ENCODE measurements around the gene LRIG1. TPM values are rescaled to one million over a fixed set of nuclear protein-coding genes. Genes with fewer than 3 reads are reported as not detected.

LRIG1 gene
- total RNA-seq, 1 experiment from 2014 or later: 2.2 TPM

DNA sequence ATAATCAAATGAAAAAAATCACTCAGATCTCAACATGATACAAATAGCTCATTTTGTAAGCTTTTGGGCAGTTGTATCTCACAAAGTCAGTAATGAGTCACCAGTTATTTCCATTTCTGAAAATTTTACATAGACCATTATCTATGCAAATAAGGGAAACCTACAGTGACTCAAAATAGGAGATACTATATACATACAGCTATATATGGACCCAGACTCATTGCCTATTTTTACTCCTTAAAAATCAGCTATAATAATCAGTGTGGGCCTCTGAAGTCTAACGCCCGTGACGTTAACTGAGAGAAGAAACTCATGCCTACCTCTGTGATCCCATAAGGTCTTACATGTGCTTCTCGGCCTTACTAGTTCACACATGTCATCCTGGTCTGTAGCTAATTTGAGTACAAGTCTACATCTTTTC, 31.6 kb downstream of the LRIG1 start:
- Histone ChIP-seq H3K4me3 (ENCODE audit: low read length) (no peak overlapping the region), H3K9ac (ENCODE audit: low read length) (no peak overlapping the region), H3K4me2 (ENCODE audit: low read length) (no peak overlapping the region), H3K27me3 (ENCODE audit: low read length) (no peaks in the 10 kb centered on the region), H3K27ac (ENCODE audit: low read length) (no peak overlapping the region), H3K9me3 (ENCODE audit: low read length) (no peaks in the 10 kb centered on the region), H3K4me1 (ENCODE audit: insufficient read depth, low read length) (peaks cover 17% of the 10 kb centered on the region), H3K9me2 (replicated peaks; ENCODE audit: low read length) (no peaks in the 10 kb centered on the region), H3K36me3 (ENCODE audit: low read depth, low read length) (no peaks in the 10 kb centered on the region), H3K79me2 (ENCODE audit: low read length) (no peaks in the 10 kb centered on the region), H2AFZ (ENCODE audit: low read length) (no peak overlapping the region), H4K20me1 (ENCODE audit: low read length) (no peaks in the 10 kb centered on the region), H3F3A (ENCODE audit: low read length, unreplicated experiment) (no peaks in the 10 kb centered on the region)
- intact Hi-C loops (cut with micrococcal nuclease): no loop called here
- DNase-seq (no peak), ATAC-seq (no peak)
- BruUV-seq (replicated peaks): no TSS peak
- CTCF ChIA-PET: no interaction called here
- POLR2A ChIA-PET (ENCODE audit: unreplicated experiment): no interaction called here
- TF ChIP-seq, protein P1, sequence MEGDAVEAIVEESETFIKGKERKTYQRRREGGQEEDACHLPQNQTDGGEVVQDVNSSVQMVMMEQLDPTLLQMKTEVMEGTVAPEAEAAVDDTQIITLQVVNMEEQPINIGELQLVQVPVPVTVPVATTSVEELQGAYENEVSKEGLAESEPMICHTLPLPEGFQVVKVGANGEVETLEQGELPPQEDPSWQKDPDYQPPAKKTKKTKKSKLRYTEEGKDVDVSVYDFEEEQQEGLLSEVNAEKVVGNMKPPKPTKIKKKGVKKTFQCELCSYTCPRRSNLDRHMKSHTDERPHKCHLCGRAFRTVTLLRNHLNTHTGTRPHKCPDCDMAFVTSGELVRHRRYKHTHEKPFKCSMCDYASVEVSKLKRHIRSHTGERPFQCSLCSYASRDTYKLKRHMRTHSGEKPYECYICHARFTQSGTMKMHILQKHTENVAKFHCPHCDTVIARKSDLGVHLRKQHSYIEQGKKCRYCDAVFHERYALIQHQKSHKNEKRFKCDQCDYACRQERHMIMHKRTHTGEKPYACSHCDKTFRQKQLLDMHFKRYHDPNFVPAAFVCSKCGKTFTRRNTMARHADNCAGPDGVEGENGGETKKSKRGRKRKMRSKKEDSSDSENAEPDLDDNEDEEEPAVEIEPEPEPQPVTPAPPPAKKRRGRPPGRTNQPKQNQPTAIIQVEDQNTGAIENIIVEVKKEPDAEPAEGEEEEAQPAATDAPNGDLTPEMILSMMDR (conservative IDR thresholded peaks at IDR 0.05; ENCODE audit: low read depth, low read length): no peak
- TF ChIP-seq EZH2phosphoT487 (IDR thresholded peaks at IDR 0.05; ENCODE audit: borderline replicate concordance, low read length) (no peak), EZH2 (IDR thresholded peaks at IDR 0.05; ENCODE audit: low read length, unreplicated experiment) (no peak)

DNA sequence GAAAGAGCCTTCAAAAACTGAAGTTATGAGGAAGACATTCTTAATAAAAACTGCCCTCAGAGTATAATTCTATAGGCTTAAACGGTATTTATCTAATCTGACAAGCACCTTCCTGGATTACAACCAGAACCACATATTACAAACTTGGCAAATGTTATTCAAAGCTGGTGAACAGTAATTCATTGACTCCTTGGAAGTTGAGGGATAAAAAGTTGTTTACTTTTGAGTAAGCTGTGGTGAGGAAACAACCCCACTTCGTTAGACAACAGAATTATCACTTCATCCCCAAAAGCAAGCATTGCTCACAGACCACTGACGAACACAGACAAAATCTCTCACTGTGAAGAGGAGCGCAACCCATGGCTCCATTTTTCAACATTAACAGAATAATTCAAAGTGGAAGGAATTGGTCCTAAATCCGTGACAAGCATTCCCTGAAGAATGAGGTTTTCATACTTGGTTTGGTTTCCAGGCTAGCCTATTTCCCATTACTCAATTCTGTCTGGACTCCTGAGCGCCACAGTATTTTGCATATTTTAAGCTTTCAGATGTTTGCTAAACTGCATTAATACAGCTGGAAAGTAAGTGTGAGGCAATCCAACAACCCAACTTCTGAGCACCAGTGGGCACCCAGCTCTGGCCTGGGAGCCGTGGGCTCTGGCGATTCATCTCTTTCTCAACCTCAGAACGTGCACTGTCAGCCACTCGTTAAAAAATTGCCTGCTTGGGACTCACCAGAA, 32.7 kb downstream of the LRIG1 start:
- no peaks in the 10 kb centered on the region for H3K27me3 ChIP-seq (ENCODE audit: low read length)
- intact Hi-C loops (cut with micrococcal nuclease): no loop called here
- POLR2A ChIA-PET (ENCODE audit: unreplicated experiment): no interaction called here
- TF ChIP-seq EZH2 (IDR thresholded peaks at IDR 0.05; ENCODE audit: low read length, unreplicated experiment) (no peak), EZH2phosphoT487 (IDR thresholded peaks at IDR 0.05; ENCODE audit: borderline replicate concordance, low read length) (no peak)
- TF ChIP-seq, protein P1 (conservative IDR thresholded peaks at IDR 0.05; ENCODE audit: low read depth, low read length): no peak
- H3K9me3 ChIP-seq (ENCODE audit: low read length): no peaks in the 10 kb centered on the region
- H3K36me3 ChIP-seq (ENCODE audit: low read depth, low read length): no peaks in the 10 kb centered on the region
- no peak overlapping the region for H2AFZ ChIP-seq (ENCODE audit: low read length)
- H3F3A ChIP-seq (ENCODE audit: low read length, unreplicated experiment): no peaks in the 10 kb centered on the region
- H3K4me2 ChIP-seq (ENCODE audit: low read length): no peak overlapping the region
- no peak overlapping the region for H3K27ac ChIP-seq (ENCODE audit: low read length)
- ATAC-seq (no peak), DNase-seq (no peak)
- CTCF ChIA-PET: no interaction called here
- no peaks in the 10 kb centered on the region for H3K9me2 ChIP-seq (replicated peaks; ENCODE audit: low read length)
- H3K79me2 ChIP-seq (ENCODE audit: low read length): no peaks in the 10 kb centered on the region
- no peak overlapping the region for H3K4me3 ChIP-seq (ENCODE audit: low read length)
- no TSS peak for BruUV-seq (replicated peaks)
- H4K20me1 ChIP-seq (ENCODE audit: low read length): no peaks in the 10 kb centered on the region
- H3K4me1 ChIP-seq (ENCODE audit: insufficient read depth, low read length): peaks cover 15% of the 10 kb centered on the region
- no peak overlapping the region for H3K9ac ChIP-seq (ENCODE audit: low read length)

DNA sequence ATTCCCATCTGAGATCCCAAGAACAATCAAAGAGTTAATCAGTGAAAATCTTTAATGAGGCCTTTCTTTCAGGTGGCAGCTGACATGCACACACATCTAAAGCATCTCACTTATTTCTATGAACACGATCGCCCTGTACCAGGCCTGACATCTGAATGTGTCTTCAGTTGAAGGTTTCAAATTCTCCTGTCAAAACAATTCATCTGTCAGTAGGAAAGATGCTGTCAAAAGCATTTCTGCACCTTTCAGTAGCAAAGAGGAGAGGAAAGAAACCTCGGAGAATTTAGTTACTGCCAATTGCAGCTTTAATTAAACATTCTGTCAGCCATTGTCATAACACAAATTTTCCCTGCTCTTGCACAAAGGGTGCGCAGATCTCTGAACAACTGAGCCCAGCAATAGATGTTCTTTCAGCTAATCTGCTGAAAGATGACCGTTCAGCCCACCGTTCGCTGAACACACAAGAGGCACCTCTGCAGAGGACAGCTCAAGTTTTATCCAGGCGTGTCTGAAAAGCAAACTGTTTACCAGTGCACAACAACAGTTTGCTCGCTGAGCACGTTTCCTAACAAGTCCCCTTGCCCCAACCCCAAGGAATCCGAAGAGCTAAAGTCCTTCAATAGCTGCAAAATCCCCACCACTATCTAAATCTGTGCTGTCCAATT, 34.1 kb downstream of the LRIG1 start:
- DNase-seq (no peak), ATAC-seq (no peak)
- Histone ChIP-seq H3K4me2 (ENCODE audit: low read length) (no peak overlapping the region), H3K9me3 (ENCODE audit: low read length) (no peaks in the 10 kb centered on the region), H3K79me2 (ENCODE audit: low read length) (no peaks in the 10 kb centered on the region), H3K27me3 (ENCODE audit: low read length) (no peaks in the 10 kb centered on the region), H3K36me3 (ENCODE audit: low read depth, low read length) (no peaks in the 10 kb centered on the region), H3F3A (ENCODE audit: low read length, unreplicated experiment) (no peaks in the 10 kb centered on the region), H3K4me1 (ENCODE audit: insufficient read depth, low read length) (0 out of 2 replicates have a peak, but pooled peaks cover 6% of the 10 kb centered on the region), H3K9me2 (replicated peaks; ENCODE audit: low read length) (no peaks in the 10 kb centered on the region), H3K27ac (ENCODE audit: low read length) (no peak overlapping the region), H4K20me1 (ENCODE audit: low read length) (no peaks in the 10 kb centered on the region), H2AFZ (ENCODE audit: low read length) (no peak overlapping the region), H3K9ac (ENCODE audit: low read length) (no peak overlapping the region), H3K4me3 (ENCODE audit: low read length) (no peak overlapping the region)
- intact Hi-C loops (cut with micrococcal nuclease): no loop called here
- BruUV-seq (replicated peaks): no TSS peak
- ChIA-PET POLR2A (ENCODE audit: unreplicated experiment) (no interaction called here), CTCF (no interaction called here)
- TF ChIP-seq, protein P1 (conservative IDR thresholded peaks at IDR 0.05; ENCODE audit: low read depth, low read length): no peak
- TF ChIP-seq EZH2 (IDR thresholded peaks at IDR 0.05; ENCODE audit: low read length, unreplicated experiment) (no peak), EZH2phosphoT487 (IDR thresholded peaks at IDR 0.05; ENCODE audit: borderline replicate concordance, low read length) (no peak)

Measured in PC-3 (cell line).